A549 (cell line): ENCODE results near the gene SPATA31A7.
"Not testable (repeated sequence)": the region's sequence is repeated elsewhere in the genome, so short reads cannot be mapped to it uniquely, and the experiment has no call there.

Source experiments
- CTCF ChIP-seq: fragments of >200 bp; sonication (Bioruptor Twin); formaldehyde crosslinking; IDR thresholded peaks from 3 replicates; pipeline ENCODE4 v1.5.1; 2016
- HEYL ChIP-seq: fragments of 250-450 bp; sonication (Bioruptor Pico); IDR thresholded peaks from 2 replicates; pipeline ENCODE4 v1.8.0; 2021; ENCODE audit warnings: mild to moderate bottlenecking, moderate library complexity
- JUN ChIP-seq, 2 experiments: fragments of >200 bp; sonication (Bioruptor Twin); formaldehyde crosslinking; IDR thresholded peaks; 2 replicates in 1 of 2; 3 replicates in 1 of 2; pipeline ENCODE4 v1.6.1; 2016 to 2017
- MAX ChIP-seq: IDR thresholded peaks from 2 replicates; pipeline ENCODE4 v1.6.1; 2012
- NR3C1 ChIP-seq: fragments of >200 bp; sonication (Bioruptor Twin); formaldehyde crosslinking; IDR thresholded peaks from 3 replicates; pipeline ENCODE4 v1.6.1; 2017
- PBX3 ChIP-seq: IDR thresholded peaks from 2 replicates; pipeline ENCODE4 v1.6.1; 2012
- POLR2A ChIP-seq: IDR thresholded peaks from 2 replicates; pipeline ENCODE4 v1.6.1; 2012; ENCODE audit warnings: mild to moderate bottlenecking, low read length
- RAD21 ChIP-seq, 2 experiments: fragments of >200 bp in 1 of 2; sonication (Bioruptor Twin) in 1 of 2; formaldehyde crosslinking in 1 of 2; IDR thresholded peaks in 1 of 2; conservative IDR thresholded peaks in 1 of 2; 2 replicates in 1 of 2; 3 replicates in 1 of 2; pipeline ENCODE4 v1.6.1; 2012 to 2018; ENCODE audit warnings: inconsistent platforms in 1 of 2

- not testable (repeated sequence) for TF ChIP-seq RAD21 (conservative IDR thresholded peaks at IDR 0.05 in 1 of 2, IDR thresholded peaks at IDR 0.05 in 1 of 2); POLR2A; NR3C1; JUN (IDR thresholded peaks at IDR 0.05); CTCF; HEYL (CRISPR knock-in tag); MAX; PBX3
These were observed 36.6 kb downstream of the SPATA31A7 start for GRCh38 chr9:61226438-61226837.
